Sigmoid colon (tissue), 7 donors: ENCODE results near the gene MME. TPM values are rescaled to one million over a fixed set of nuclear protein-coding genes. Genes with fewer than 3 reads are reported as not detected.

Source experiments
- DNase-seq: peaks from one replicate; pipeline ENCODE4 v3.0.0-alpha.2; 2019
- H3K27ac ChIP-seq, 4 donors: fragments of 200-600 bp; sonication (generic); one replicate each; pipeline ENCODE4 v1.5.1; 2016 to 2019; ENCODE audit warnings: mild to moderate bottlenecking in 1 of 4
- H3K27me3 ChIP-seq, 3 donors: fragments of 200-600 bp; sonication (generic); one replicate each; pipeline ENCODE4 v1.5.1; 2019; ENCODE audit warnings: mild to moderate bottlenecking in 1 of 3
- H3K36me3 ChIP-seq, 4 donors: fragments of 200-600 bp; sonication (generic); one replicate each; pipeline ENCODE4 v1.5.1; 2016 to 2019
- H3K4me1 ChIP-seq, 4 donors: fragments of 200-600 bp; sonication (generic); one replicate each; pipeline ENCODE4 v1.5.1; 2017 to 2019
- H3K4me3 ChIP-seq, 4 donors: fragments of 200-600 bp; sonication (generic); one replicate each; pipeline ENCODE4 v1.5.1; 2017 to 2019; ENCODE audit warnings: mild to moderate bottlenecking in 2 of 4, moderate library complexity in 1 of 4
- H3K9me3 ChIP-seq, 4 donors: fragments of 200-600 bp in 3 of 4; sonication (generic) in 3 of 4; one replicate each; pipeline versions ENCODE4 v1.5.1 to v1.6.1; 2013 to 2019
- CTCF ChIP-seq, 4 experiments: fragments of 450-650 bp in 3 of 4; fragments of 200-600 bp in 1 of 4; IDR thresholded peaks; one replicate each; pipeline ENCODE4 v1.5.1; 2016 to 2019; ENCODE audit warnings: antibody characterized with exemption in 4 of 4, mild to moderate bottlenecking in 3 of 4, moderate library complexity in 2 of 4
- EP300 ChIP-seq, 4 donors: sonication (generic); formaldehyde crosslinking; IDR thresholded peaks; one replicate each; pipeline ENCODE4 v1.6.1; 2017; ENCODE audit warnings: antibody characterized with exemption in 4 of 4
- POLR2A ChIP-seq, 2 donors: fragments of 450-650 bp; IDR thresholded peaks; one replicate each; pipeline ENCODE4 v1.6.1; 2016; ENCODE audit warnings: antibody characterized with exemption in 2 of 2, mild to moderate bottlenecking in 2 of 2, moderate library complexity in 2 of 2
- POLR2AphosphoS5 ChIP-seq, 4 donors: sonication (generic); formaldehyde crosslinking; IDR thresholded peaks; one replicate each; pipeline ENCODE4 v1.6.1; 2017; ENCODE audit warnings: antibody characterized with exemption in 4 of 4
- WGBS, 2 donors: extraction: QIAGEN DNeasy Blood & Tissue Kit; methylation state at CpG; one replicate each; pipeline ENCODE4 v1.1.7; 2013; 5-methylcytosine and 5-hydroxymethylcytosine counted together
- intact Hi-C: fragments of 100-400 bp; cut with DNase I; formaldehyde crosslinking; loops from one replicate; pipeline ENCODE4 v1.15.1; 2023
- polyA plus RNA-seq, 3 donors: library from polyadenylated mRNA; stranded (reverse); fragments of 200-250 nt; gene quantifications; one replicate each; pipeline ENCODE4 v1.2.3, GENCODE V29; 2013
- total RNA-seq, 4 donors: library from RNA; depleted of rRNA; stranded (reverse); fragments of >200 nt; gene quantifications; one replicate each; pipeline ENCODE4 v1.1.0, GENCODE V29; 2016
- donor health status: healthy with polysubstance abuse.
- donor health status: Bipolar disorder and iron deficiency.
- donor health status: healthy.

MME gene
- total and polyA plus RNA-seq, 7 donors: 0.46 to 5.0 (median 1.1) TPM

- no peak overlapping the region for H3K27ac ChIP-seq
- WGBS, 2 donors: 94 to 97% methylated on average over 4 of the region's 4 CpGs
- no peak overlapping the region for H3K4me3 ChIP-seq
- no peaks in the 10 kb centered on the region for H3K27me3 ChIP-seq
- intact Hi-C loops: no loop called here
- no peak for DNase-seq
- no peak for TF ChIP-seq CTCF (IDR thresholded peaks at IDR 0.05)
- no peak for TF ChIP-seq EP300 (IDR thresholded peaks at IDR 0.05)
- no peak for TF ChIP-seq POLR2A (IDR thresholded peaks at IDR 0.05)
- no peak for TF ChIP-seq POLR2AphosphoS5 (IDR thresholded peaks at IDR 0.05)
- no peaks in the 10 kb centered on the region for H3K36me3 ChIP-seq
- H3K4me1 ChIP-seq: no peaks in the 10 kb centered on the region
- peaks cover 0 to 4% (median 2%) of the 10 kb centered on the region in 4 donors for H3K9me3 ChIP-seq
Observed at GRCh38 chr3:155049959-155050358, 30.2 kb upstream of the MME start.

GRCh38 chr3:155052470-155052869, 27.6 kb upstream of the MME start:
- peaks cover 0 to 4% (median 2%) of the 10 kb centered on the region in 4 donors for H3K9me3 ChIP-seq
- WGBS, 2 donors: 73 to 79% methylated on average over 2 of the region's 2 CpGs
- H3K4me1 ChIP-seq: no peaks in the 10 kb centered on the region
- DNase-seq: no peak
- intact Hi-C loops: no loop called here
- TF ChIP-seq POLR2AphosphoS5 (IDR thresholded peaks at IDR 0.05) (no peak), POLR2A (IDR thresholded peaks at IDR 0.05) (no peak), EP300 (IDR thresholded peaks at IDR 0.05) (no peak), CTCF (IDR thresholded peaks at IDR 0.05) (no peak)
- no peak overlapping the region for H3K4me3 ChIP-seq
- H3K27ac ChIP-seq: no peak overlapping the region
- no peaks in the 10 kb centered on the region for H3K27me3 ChIP-seq
- no peaks in the 10 kb centered on the region for H3K36me3 ChIP-seq

- no peak for DNase-seq
Observed at GRCh38 chr3:155053756-155054155, 26.4 kb upstream of the MME start.

GRCh38 chr3:155064920-155065319, 15.2 kb upstream of the MME start:
- no peak overlapping the region for H3K27ac ChIP-seq
- H3K4me3 ChIP-seq: no peak overlapping the region
- intact Hi-C loops: no loop called here
- no peaks in the 10 kb centered on the region for H3K27me3 ChIP-seq
- H3K4me1 ChIP-seq: no peaks in the 10 kb centered on the region
- DNase-seq: no peak
- TF ChIP-seq POLR2AphosphoS5 (IDR thresholded peaks at IDR 0.05) (no peak), CTCF (IDR thresholded peaks at IDR 0.05) (no peak)
- 75 to 80% methylated on average over 1 of the region's 1 CpG for WGBS, 2 donors
- no peaks in the 10 kb centered on the region for H3K9me3 ChIP-seq
- H3K36me3 ChIP-seq: no peaks in the 10 kb centered on the region

More at GRCh38 chr3:155053756-155054155, 26.4 kb upstream of the MME start:
- no peaks in the 10 kb centered on the region for H3K27me3 ChIP-seq
- H3K4me3 ChIP-seq: no peak overlapping the region
- no peaks in the 10 kb centered on the region for H3K4me1 ChIP-seq
- intact Hi-C loops: no loop called here
- 69 to 80% methylated on average over 1 of the region's 1 CpG for WGBS, 2 donors
- H3K27ac ChIP-seq: no peak overlapping the region
- H3K36me3 ChIP-seq: no peaks in the 10 kb centered on the region
- no peak for TF ChIP-seq POLR2AphosphoS5 (IDR thresholded peaks at IDR 0.05)
- peaks cover 0 to 4% (median 2%) of the 10 kb centered on the region in 4 donors for H3K9me3 ChIP-seq

GRCh38 chr3:155065537-155065936, 14.6 kb upstream of the MME start:
- intact Hi-C loops: no loop called here
- no peak for DNase-seq
- H3K4me3 ChIP-seq: no peak overlapping the region
- TF ChIP-seq POLR2AphosphoS5 (IDR thresholded peaks at IDR 0.05) (no peak), CTCF (IDR thresholded peaks at IDR 0.05) (no peak), EP300 (IDR thresholded peaks at IDR 0.05) (no peak), POLR2A (IDR thresholded peaks at IDR 0.05) (no peak)
- no peaks in the 10 kb centered on the region for H3K4me1 ChIP-seq
- no peaks in the 10 kb centered on the region for H3K27me3 ChIP-seq
- no peaks in the 10 kb centered on the region for H3K9me3 ChIP-seq
- no peak overlapping the region for H3K27ac ChIP-seq
- H3K36me3 ChIP-seq: no peaks in the 10 kb centered on the region
